ENCODE measurements around the gene PDZD2.

GRCh38 chr5:32014096-32014745 is 375.3 kb downstream of the PDZD2 start:
- TF ChIP-seq CTCF (conservative IDR thresholded peaks at IDR 0.05) (no peak), EZH2 (IDR thresholded peaks at IDR 0.05; ENCODE audit: low read depth) (no peak)

Data from PC-9 (cell line).